ENCODE results near the gene MTMR10. TPM values are rescaled to one million over a fixed set of nuclear protein-coding genes. Genes with fewer than 3 reads are reported as not detected.
A peak's percentile ranks its signal among the peaks of the same experiment; 100 is the strongest.

Gene MTMR10
- total and polyA plus RNA-seq, 2 experiments from 2014 or later, result 4.3 to 11.3 TPM

GRCh38 chr15:30905821-30906220 is 85.6 kb downstream of the MTMR10 start:
- no peaks in the 10 kb centered on the region for H3K9me2 ChIP-seq (ENCODE audit: insufficient read depth)
- TF ChIP-seq CTCF (conservative IDR thresholded peaks at IDR 0.05; ENCODE audit: low read depth in 2 of 2), result peak; percentile 57 to 67
- TF ChIP-seq CREB1 (CRISPR knock-in tag; IDR thresholded peaks at IDR 0.05; ENCODE audit: low read depth), result no peak
- no peak for TF ChIP-seq EZH2phosphoT487 (IDR thresholded peaks at IDR 0.05; ENCODE audit: unreplicated experiment)
- H3K4me3 ChIP-seq, result no peak overlapping the region
- H3K36me3 ChIP-seq (ENCODE audit: insufficient read depth), result peaks cover 5% of the 10 kb centered on the region
- H3K27ac ChIP-seq (ENCODE audit: low read depth), result no peak overlapping the region
- peaks cover 2% of the 10 kb centered on the region for H3K27me3 Mint-ChIP-seq (ENCODE audit: insufficient read depth, low read depth, poor library complexity)
- H3K4me2 ChIP-seq, result no peak overlapping the region
- no peak overlapping the region for H3K4me3 Mint-ChIP-seq
- ATAC-seq, result no peak
- DNase-seq (ENCODE audit: low spot score), result peak; percentile 41
- H4K20me1 ChIP-seq (replicated peaks; ENCODE audit: insufficient read depth), result 0 out of 2 replicates have a peak, but pooled peaks cover 5% of the 10 kb centered on the region
- H3K27me3 ChIP-seq (ENCODE audit: insufficient read depth), result no peaks in the 10 kb centered on the region
- no peak overlapping the region for H2AFZ ChIP-seq
- peaks cover 31% of the 10 kb centered on the region for H3K36me3 Mint-ChIP-seq (ENCODE audit: low read depth)
- peaks cover 4% of the 10 kb centered on the region; the same call in 1 of the 2 replicates for H3K4me1 ChIP-seq (ENCODE audit: insufficient read depth)
- no peaks in the 10 kb centered on the region for H3F3A ChIP-seq (replicated peaks; ENCODE audit: low read depth)
- H3K79me2 ChIP-seq (replicated peaks; ENCODE audit: insufficient read depth), result 0 out of 2 replicates have a peak, but pooled peaks cover 5% of the 10 kb centered on the region
- no peaks in the 10 kb centered on the region for H3K9me3 Mint-ChIP-seq
- no peak overlapping the region for H3K27ac Mint-ChIP-seq
- peaks cover 14% of the 10 kb centered on the region; the same call in 2 of the 3 replicates for H3K4me1 Mint-ChIP-seq

- ATAC-seq (no peak), DNase-seq (ENCODE audit: low spot score) (no peak)
- Mint-ChIP-seq H3K27ac (no peak overlapping the region), H3K4me1 (peaks cover 14% of the 10 kb centered on the region; the same call in 2 of the 3 replicates), H3K4me3 (peak overlapping the region; percentile 94), H3K9me3 (no peaks in the 10 kb centered on the region), H3K27me3 (ENCODE audit: insufficient read depth, low read depth, poor library complexity) (peaks cover 2% of the 10 kb centered on the region), H3K36me3 (ENCODE audit: low read depth) (peaks cover 25% of the 10 kb centered on the region)
- peak overlapping the region; percentile 82 for H3K4me3 ChIP-seq
- no peak overlapping the region for H2AFZ ChIP-seq
- H3K27me3 ChIP-seq (ENCODE audit: insufficient read depth), result no peaks in the 10 kb centered on the region
- no peaks in the 10 kb centered on the region for H3K9me2 ChIP-seq (ENCODE audit: insufficient read depth)
- 0 out of 2 replicates have a peak, but pooled peaks cover 5% of the 10 kb centered on the region for H4K20me1 ChIP-seq (replicated peaks; ENCODE audit: insufficient read depth)
- peaks cover 4% of the 10 kb centered on the region; the same call in 1 of the 2 replicates for H3K4me1 ChIP-seq (ENCODE audit: insufficient read depth)
- H3K4me2 ChIP-seq, result peak overlapping the region; percentile 86
- H3K79me2 ChIP-seq (replicated peaks; ENCODE audit: insufficient read depth), result 0 out of 2 replicates have a peak, but pooled peaks cover 5% of the 10 kb centered on the region
- no peaks in the 10 kb centered on the region for H3F3A ChIP-seq (replicated peaks; ENCODE audit: low read depth)
- H3K36me3 ChIP-seq (ENCODE audit: insufficient read depth), result no peaks in the 10 kb centered on the region
- H3K27ac ChIP-seq (ENCODE audit: low read depth), result no peak overlapping the region
- TF ChIP-seq, protein P1, sequence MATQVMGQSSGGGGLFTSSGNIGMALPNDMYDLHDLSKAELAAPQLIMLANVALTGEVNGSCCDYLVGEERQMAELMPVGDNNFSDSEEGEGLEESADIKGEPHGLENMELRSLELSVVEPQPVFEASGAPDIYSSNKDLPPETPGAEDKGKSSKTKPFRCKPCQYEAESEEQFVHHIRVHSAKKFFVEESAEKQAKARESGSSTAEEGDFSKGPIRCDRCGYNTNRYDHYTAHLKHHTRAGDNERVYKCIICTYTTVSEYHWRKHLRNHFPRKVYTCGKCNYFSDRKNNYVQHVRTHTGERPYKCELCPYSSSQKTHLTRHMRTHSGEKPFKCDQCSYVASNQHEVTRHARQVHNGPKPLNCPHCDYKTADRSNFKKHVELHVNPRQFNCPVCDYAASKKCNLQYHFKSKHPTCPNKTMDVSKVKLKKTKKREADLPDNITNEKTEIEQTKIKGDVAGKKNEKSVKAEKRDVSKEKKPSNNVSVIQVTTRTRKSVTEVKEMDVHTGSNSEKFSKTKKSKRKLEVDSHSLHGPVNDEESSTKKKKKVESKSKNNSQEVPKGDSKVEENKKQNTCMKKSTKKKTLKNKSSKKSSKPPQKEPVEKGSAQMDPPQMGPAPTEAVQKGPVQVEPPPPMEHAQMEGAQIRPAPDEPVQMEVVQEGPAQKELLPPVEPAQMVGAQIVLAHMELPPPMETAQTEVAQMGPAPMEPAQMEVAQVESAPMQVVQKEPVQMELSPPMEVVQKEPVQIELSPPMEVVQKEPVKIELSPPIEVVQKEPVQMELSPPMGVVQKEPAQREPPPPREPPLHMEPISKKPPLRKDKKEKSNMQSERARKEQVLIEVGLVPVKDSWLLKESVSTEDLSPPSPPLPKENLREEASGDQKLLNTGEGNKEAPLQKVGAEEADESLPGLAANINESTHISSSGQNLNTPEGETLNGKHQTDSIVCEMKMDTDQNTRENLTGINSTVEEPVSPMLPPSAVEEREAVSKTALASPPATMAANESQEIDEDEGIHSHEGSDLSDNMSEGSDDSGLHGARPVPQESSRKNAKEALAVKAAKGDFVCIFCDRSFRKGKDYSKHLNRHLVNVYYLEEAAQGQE (IDR thresholded peaks at IDR 0.05; ENCODE audit: unreplicated experiment), result no peak
- TF ChIP-seq ZNF114 (CRISPR knock-in tag; IDR thresholded peaks at IDR 0.05) (no peak), ETS1 (IDR thresholded peaks at IDR 0.05) (no peak), NANOG (IDR thresholded peaks at IDR 0.05; ENCODE audit: borderline replicate concordance) (no peak), CREB1 (CRISPR knock-in tag; IDR thresholded peaks at IDR 0.05; ENCODE audit: low read depth) (no peak), ZNF331 (CRISPR knock-in tag; IDR thresholded peaks at IDR 0.05; ENCODE audit: low read depth) (no peak), JUNB (IDR thresholded peaks at IDR 0.05; ENCODE audit: unreplicated experiment) (no peak), EZH2 (IDR thresholded peaks at IDR 0.05; ENCODE audit: low read depth, unreplicated experiment) (no peak), EZH2phosphoT487 (IDR thresholded peaks at IDR 0.05; ENCODE audit: unreplicated experiment) (no peak), CTCF (conservative IDR thresholded peaks at IDR 0.05; ENCODE audit: low read depth in 2 of 2) (no peak)
These were observed 86.6 kb downstream of the MTMR10 start for GRCh38 chr15:30904812-30905211.
